GM23338 (cell line): ENCODE measurements around the gene RHOBTB3. TPM values are rescaled to one million over a fixed set of nuclear protein-coding genes. Genes with fewer than 3 reads are reported as not detected.

Experiments used
- ATAC-seq: fragments of 200-7000 bp; cut with Tn5 transposase; 3 replicates; pipeline ENCODE4 v1.9.1; 2020
- DNase-seq: peaks from one replicate; pipeline ENCODE4 v3.0.0-alpha.2; 2015; ENCODE audit warnings: low spot score
- H2AFZ ChIP-seq: fragments of 200-600 bp; sonication (generic); 2 replicates; pipeline ENCODE4 v1.8.0; 2016; ENCODE audit warnings: antibody characterized with exemption, mild to moderate bottlenecking, moderate library complexity
- H3F3A ChIP-seq: fragments of 200-600 bp; sonication (generic); replicated peaks from 2 replicates; pipeline ENCODE4 v1.8.0; 2017; ENCODE audit warnings: antibody characterized with exemption, mixed run types, low read depth
- H3K27ac ChIP-seq: fragments of 200-600 bp; sonication (generic); 2 replicates; pipeline ENCODE4 v1.6.1; 2016; ENCODE audit warnings: low read depth
- H3K27me3 ChIP-seq: fragments of 200-600 bp; sonication (generic); 2 replicates; pipeline ENCODE4 v1.8.0; 2016; ENCODE audit warnings: mild to moderate bottlenecking, mixed run types, moderate library complexity; ENCODE audit not compliant: insufficient read depth
- H3K36me3 ChIP-seq: fragments of 200-600 bp; sonication (generic); 2 replicates; pipeline ENCODE4 v1.8.0; 2016; ENCODE audit warnings: mild to moderate bottlenecking; ENCODE audit not compliant: insufficient read depth
- H3K4me1 ChIP-seq: fragments of 200-600 bp; sonication (generic); 2 replicates; pipeline ENCODE4 v1.8.0; 2016; ENCODE audit warnings: mild to moderate bottlenecking, moderate library complexity; ENCODE audit not compliant: insufficient read depth
- H3K4me2 ChIP-seq: fragments of 200-600 bp; sonication (generic); 2 replicates; pipeline ENCODE4 v1.7.1; 2017; ENCODE audit warnings: mixed run types
- H3K4me3 ChIP-seq: fragments of 200-600 bp; sonication (generic); 2 replicates; pipeline ENCODE4 v1.6.1; 2016; ENCODE audit warnings: mixed run types
- H3K79me2 ChIP-seq: fragments of 200-600 bp; sonication (generic); replicated peaks from 2 replicates; pipeline ENCODE4 v1.8.0; 2017; ENCODE audit warnings: mild to moderate bottlenecking; ENCODE audit not compliant: insufficient read depth
- H3K9me2 ChIP-seq: fragments of 200-600 bp; sonication (generic); 2 replicates; pipeline ENCODE4 v1.8.0; 2017; ENCODE audit not compliant: insufficient read depth
- H4K20me1 ChIP-seq: fragments of 200-600 bp; sonication (generic); replicated peaks from 2 replicates; pipeline ENCODE4 v1.8.0; 2017; ENCODE audit warnings: mild to moderate bottlenecking; ENCODE audit not compliant: insufficient read depth
- H3K27ac Mint-ChIP-seq: 2 replicates; pipeline ENCODE4 v1.8.0; 2020; ENCODE audit warnings: inconsistent platforms, mild to moderate bottlenecking, moderate library complexity, mixed read lengths
- H3K27me3 Mint-ChIP-seq: 3 replicates; pipeline ENCODE4 v1.8.0; 2022; ENCODE audit warnings: low read depth, mild to moderate bottlenecking, moderate library complexity, mixed read lengths, inconsistent platforms; ENCODE audit not compliant: insufficient read depth, poor library complexity
- H3K36me3 Mint-ChIP-seq: 3 replicates; pipeline ENCODE4 v1.8.0; 2021; ENCODE audit warnings: low read depth, mild to moderate bottlenecking, inconsistent platforms, moderate library complexity, mixed read lengths
- H3K4me1 Mint-ChIP-seq: 3 replicates; pipeline ENCODE4 v1.8.0; 2020; ENCODE audit warnings: mild to moderate bottlenecking, inconsistent platforms, mixed read lengths
- H3K4me3 Mint-ChIP-seq: 3 replicates; pipeline ENCODE4 v1.8.0; 2021; ENCODE audit warnings: moderate library complexity, mild to moderate bottlenecking, inconsistent platforms, mixed read lengths
- H3K9me3 Mint-ChIP-seq: 3 replicates; pipeline ENCODE4 v1.8.0; 2020; ENCODE audit warnings: moderate library complexity, mild to moderate bottlenecking, inconsistent platforms, mixed read lengths
- CREB1 ChIP-seq: fragments of 250-450 bp; sonication (Bioruptor Pico); IDR thresholded peaks from 2 replicates; pipeline ENCODE4 v1.5.0; 2020; ENCODE audit warnings: low read depth, mild to moderate bottlenecking, moderate library complexity
- ETS1 ChIP-seq: IDR thresholded peaks from 2 replicates; pipeline ENCODE4 v1.6.1; 2016; ENCODE audit warnings: antibody characterized with exemption
- EZH2phosphoT487 ChIP-seq: fragments of 200-600 bp; sonication (generic); IDR thresholded peaks from one replicate; pipeline ENCODE4 v1.8.1; 2018; ENCODE audit warnings: antibody characterized with exemption; ENCODE audit not compliant: unreplicated experiment
- NANOG ChIP-seq: IDR thresholded peaks from 2 replicates; pipeline ENCODE4 v1.6.1; 2016; ENCODE audit warnings: antibody characterized with exemption, borderline replicate concordance
- polyA plus RNA-seq: library from polyadenylated mRNA; unstranded; fragments of >200 nt; fragmentation: Nextera tagmentation; extraction: Ambion mirVana; gene quantifications from 2 replicates; pipeline ENCODE4 v1.2.1, GENCODE V29; 2016
- total RNA-seq: library from RNA; depleted of rRNA; stranded (reverse); fragments of >200 nt; shearing (Covaris generic); gene quantifications from 2 replicates; pipeline ENCODE4 v1.2.3, GENCODE V29; 2014
- TF ChIP-seq, protein P1 (sequence below), 2 experiments: fragments of 200-600 bp in 1 of 2; sonication (generic) in 1 of 2; conservative IDR thresholded peaks; 2 replicates each; pipeline versions ENCODE4 v1.5.1 to v1.6.1; 2016 to 2017; ENCODE audit warnings: antibody characterized with exemption in 2 of 2, low read depth in 2 of 2, mild to moderate bottlenecking in 2 of 2, moderate library complexity in 1 of 2
- TF ChIP-seq, protein P2 (sequence below): fragments of 250-450 bp; sonication (Bioruptor Pico); IDR thresholded peaks from 2 replicates; pipeline ENCODE4 v1.5.0; 2020; ENCODE audit warnings: mild to moderate bottlenecking, moderate library complexity

The RHOBTB3 gene
- total and polyA plus RNA-seq, 2 experiments from 2014 or later = 10.0 to 13.4 TPM

DNA sequence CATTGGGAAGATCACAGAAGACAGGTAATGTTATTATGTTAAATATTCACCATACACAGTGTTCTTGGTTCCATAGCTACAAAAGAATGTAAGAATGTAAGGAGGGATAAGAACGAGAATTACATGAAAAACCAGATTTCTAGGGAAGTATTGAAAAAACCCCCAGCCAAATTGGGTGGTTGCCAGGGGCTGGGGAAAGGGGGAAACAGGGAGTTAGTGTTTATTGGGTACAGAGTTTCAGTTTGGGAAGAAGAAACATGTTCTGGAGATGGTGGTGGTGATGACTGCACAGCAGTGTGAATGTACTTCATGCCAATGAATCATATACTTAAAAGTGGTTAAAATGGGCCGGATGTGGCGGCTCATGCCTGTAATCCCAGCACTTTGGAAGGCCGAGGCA is 51.0 kb downstream of the RHOBTB3 start (continued):
- TF ChIP-seq ETS1 (no peak), NANOG (no peak), CREB1 (CRISPR knock-in tag) (no peak), EZH2phosphoT487 (no peak)
- TF ChIP-seq, protein P1, sequence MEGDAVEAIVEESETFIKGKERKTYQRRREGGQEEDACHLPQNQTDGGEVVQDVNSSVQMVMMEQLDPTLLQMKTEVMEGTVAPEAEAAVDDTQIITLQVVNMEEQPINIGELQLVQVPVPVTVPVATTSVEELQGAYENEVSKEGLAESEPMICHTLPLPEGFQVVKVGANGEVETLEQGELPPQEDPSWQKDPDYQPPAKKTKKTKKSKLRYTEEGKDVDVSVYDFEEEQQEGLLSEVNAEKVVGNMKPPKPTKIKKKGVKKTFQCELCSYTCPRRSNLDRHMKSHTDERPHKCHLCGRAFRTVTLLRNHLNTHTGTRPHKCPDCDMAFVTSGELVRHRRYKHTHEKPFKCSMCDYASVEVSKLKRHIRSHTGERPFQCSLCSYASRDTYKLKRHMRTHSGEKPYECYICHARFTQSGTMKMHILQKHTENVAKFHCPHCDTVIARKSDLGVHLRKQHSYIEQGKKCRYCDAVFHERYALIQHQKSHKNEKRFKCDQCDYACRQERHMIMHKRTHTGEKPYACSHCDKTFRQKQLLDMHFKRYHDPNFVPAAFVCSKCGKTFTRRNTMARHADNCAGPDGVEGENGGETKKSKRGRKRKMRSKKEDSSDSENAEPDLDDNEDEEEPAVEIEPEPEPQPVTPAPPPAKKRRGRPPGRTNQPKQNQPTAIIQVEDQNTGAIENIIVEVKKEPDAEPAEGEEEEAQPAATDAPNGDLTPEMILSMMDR (conservative IDR thresholded peaks at IDR 0.05; ENCODE audit: low read depth in 2 of 2) = no peak
- TF ChIP-seq, protein P2, sequence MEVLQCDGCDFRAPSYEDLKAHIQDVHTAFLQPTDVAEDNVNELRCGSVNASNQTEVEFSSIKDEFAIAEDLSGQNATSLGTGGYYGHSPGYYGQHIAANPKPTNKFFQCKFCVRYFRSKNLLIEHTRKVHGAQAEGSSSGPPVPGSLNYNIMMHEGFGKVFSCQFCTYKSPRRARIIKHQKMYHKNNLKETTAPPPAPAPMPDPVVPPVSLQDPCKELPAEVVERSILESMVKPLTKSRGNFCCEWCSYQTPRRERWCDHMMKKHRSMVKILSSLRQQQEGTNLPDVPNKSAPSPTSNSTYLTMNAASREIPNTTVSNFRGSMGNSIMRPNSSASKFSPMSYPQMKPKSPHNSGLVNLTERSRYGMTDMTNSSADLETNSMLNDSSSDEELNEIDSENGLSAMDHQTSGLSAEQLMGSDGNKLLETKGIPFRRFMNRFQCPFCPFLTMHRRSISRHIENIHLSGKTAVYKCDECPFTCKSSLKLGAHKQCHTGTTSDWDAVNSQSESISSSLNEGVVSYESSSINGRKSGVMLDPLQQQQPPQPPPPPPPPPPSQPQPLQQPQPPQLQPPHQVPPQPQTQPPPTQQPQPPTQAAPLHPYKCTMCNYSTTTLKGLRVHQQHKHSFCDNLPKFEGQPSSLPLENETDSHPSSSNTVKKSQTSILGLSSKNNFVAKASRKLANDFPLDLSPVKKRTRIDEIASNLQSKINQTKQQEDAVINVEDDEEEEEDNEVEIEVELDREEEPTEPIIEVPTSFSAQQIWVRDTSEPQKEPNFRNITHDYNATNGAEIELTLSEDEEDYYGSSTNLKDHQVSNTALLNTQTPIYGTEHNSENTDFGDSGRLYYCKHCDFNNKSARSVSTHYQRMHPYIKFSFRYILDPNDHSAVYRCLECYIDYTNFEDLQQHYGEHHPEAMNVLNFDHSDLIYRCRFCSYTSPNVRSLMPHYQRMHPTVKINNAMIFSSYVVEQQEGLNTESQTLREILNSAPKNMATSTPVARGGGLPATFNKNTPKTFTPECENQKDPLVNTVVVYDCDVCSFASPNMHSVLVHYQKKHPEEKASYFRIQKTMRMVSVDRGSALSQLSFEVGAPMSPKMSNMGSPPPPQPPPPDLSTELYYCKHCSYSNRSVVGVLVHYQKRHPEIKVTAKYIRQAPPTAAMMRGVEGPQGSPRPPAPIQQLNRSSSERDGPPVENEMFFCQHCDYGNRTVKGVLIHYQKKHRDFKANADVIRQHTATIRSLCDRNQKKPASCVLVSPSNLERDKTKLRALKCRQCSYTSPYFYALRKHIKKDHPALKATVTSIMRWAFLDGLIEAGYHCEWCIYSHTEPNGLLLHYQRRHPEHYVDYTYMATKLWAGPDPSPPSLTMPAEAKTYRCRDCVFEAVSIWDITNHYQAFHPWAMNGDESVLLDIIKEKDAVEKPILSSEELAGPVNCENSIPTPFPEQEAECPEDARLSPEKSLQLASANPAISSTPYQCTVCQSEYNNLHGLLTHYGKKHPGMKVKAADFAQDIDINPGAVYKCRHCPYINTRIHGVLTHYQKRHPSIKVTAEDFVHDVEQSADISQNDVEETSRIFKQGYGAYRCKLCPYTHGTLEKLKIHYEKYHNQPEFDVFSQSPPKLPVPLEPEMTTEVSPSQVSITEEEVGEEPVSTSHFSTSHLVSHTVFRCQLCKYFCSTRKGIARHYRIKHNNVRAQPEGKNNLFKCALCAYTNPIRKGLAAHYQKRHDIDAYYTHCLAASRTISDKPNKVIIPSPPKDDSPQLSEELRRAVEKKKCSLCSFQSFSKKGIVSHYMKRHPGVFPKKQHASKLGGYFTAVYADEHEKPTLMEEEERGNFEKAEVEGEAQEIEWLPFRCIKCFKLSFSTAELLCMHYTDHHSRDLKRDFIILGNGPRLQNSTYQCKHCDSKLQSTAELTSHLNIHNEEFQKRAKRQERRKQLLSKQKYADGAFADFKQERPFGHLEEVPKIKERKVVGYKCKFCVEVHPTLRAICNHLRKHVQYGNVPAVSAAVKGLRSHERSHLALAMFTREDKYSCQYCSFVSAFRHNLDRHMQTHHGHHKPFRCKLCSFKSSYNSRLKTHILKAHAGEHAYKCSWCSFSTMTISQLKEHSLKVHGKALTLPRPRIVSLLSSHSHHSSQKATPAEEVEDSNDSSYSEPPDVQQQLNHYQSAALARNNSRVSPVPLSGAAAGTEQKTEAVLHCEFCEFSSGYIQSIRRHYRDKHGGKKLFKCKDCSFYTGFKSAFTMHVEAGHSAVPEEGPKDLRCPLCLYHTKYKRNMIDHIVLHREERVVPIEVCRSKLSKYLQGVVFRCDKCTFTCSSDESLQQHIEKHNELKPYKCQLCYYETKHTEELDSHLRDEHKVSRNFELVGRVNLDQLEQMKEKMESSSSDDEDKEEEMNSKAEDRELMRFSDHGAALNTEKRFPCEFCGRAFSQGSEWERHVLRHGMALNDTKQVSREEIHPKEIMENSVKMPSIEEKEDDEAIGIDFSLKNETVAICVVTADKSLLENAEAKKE (CRISPR knock-in tag) = no peak

DNA sequence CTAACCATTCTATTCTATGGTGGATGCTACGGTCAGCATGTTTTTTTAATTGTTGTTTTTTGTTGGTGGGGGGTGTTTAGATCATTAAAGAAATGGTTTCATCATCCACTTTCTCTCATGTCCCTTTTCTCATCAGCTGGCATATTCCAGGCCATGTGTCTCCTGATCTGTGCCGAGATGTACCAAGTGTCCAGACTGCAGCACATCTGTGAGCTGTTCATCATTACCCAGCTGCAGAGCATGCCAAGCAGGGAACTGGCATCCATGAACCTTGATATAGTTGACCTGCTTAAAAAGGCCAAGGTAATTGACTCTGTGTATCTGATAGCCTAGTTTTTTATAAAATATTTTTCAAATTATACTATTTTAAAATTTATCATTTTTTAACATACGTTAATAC is 52.5 kb downstream of the RHOBTB3 start:
- ATAC-seq (no peak), DNase-seq (no peak)
- Mint-ChIP-seq H3K27me3 (no peaks in the 10 kb centered on the region), H3K27ac (no peak overlapping the region), H3K9me3 (peaks cover 2% of the 10 kb centered on the region; the same call in 2 of the 3 replicates), H3K4me3 (no peak overlapping the region), H3K36me3 (no peaks in the 10 kb centered on the region; the same call in 2 of the 3 replicates), H3K4me1 (peaks cover 3% of the 10 kb centered on the region; the same call in 1 of the 3 replicates)
- no peaks in the 10 kb centered on the region for H3K79me2 ChIP-seq
- H4K20me1 ChIP-seq = no peaks in the 10 kb centered on the region
- no peak overlapping the region for H3K27ac ChIP-seq
- no peak overlapping the region for H3K4me3 ChIP-seq
- H2AFZ ChIP-seq = no peak overlapping the region
- no peaks in the 10 kb centered on the region for H3K36me3 ChIP-seq
- H3K9me2 ChIP-seq = no peaks in the 10 kb centered on the region
- no peaks in the 10 kb centered on the region for H3K27me3 ChIP-seq
- no peak overlapping the region for H3K4me2 ChIP-seq
- H3K4me1 ChIP-seq = no peaks in the 10 kb centered on the region
- H3F3A ChIP-seq = no peaks in the 10 kb centered on the region
- TF ChIP-seq, protein P1 (conservative IDR thresholded peaks at IDR 0.05; ENCODE audit: low read depth in 2 of 2) = no peak
